ENCODE data around the gene NOS2.
A peak's percentile ranks its signal among the peaks of the same experiment; 100 is the strongest.

DNA sequence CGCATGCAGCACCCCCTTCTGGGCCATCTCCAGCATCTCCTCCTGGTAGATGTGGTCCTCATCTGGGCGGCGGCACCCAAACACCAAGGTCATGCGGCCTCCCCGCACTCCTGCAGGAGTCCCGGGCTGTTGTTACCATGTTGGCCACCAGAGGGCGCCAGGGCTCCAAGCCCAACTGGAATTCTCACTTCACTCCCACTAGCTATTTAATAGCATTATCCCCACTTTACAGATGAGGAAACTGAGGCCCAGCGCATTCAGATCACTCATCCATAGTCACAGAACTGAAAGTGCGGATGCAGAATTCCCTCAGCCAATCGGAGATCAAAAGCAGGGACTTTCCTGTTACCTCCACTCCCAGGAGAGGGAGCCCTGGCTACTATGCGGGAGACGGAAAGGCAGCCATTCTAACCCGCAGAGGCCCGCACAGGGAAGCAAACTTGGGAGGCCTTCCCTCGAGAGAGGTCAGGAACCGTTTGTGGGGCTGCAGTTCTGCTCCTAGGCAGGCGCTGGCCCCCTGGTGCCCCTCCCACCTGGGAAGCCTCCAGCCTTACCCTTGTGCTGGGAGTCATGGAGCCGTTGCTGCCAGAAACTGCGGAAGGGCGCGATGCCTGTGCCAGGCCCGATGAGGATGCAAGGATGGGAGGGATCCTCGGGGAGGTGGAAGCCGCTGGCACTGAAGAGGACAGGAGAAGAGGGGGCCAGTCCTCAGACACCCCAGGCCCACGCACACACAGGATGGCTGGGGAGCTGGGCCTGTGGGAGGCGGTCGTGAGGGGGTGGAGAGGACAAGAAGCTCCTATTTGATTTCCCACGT, 40.1 kb downstream of the NOS2 start:
- TF ChIP-seq CTCF (IDR thresholded peaks at IDR 0.05) (peak; percentile 86 to 96 (median 88)), POLR2A (IDR thresholded peaks at IDR 0.05) (no peak)
